HEK293T (cell line): ENCODE measurements around the gene TUBGCP3.
A peak's percentile ranks its signal among the peaks of the same experiment; 100 is the strongest.

Experiments
- CTCF ChIA-PET: fragments of 350-600 bp; formaldehyde crosslinking; extraction: SDS; loops from one replicate; lab custom pipeline; 2021; ENCODE audit warnings: antibody characterized with exemption, inconsistent platforms; lab: Yijun Ruan, JAX
- POLR2A ChIA-PET: fragments of 350-600 bp; formaldehyde crosslinking; extraction: SDS; loops from one replicate; lab custom pipeline; 2020; ENCODE audit warnings: antibody characterized with exemption, inconsistent platforms; lab: Yijun Ruan, JAX
- DNase-seq: peaks from one replicate; pipeline ENCODE4 v3.0.0; 2012; ENCODE audit warnings: mixed read lengths; ENCODE audit errors: extremely low spot score
- ARNT ChIP-seq: fragments of 450-650 bp; IDR thresholded peaks from 2 replicates; pipeline ENCODE4 v1.6.1; 2017; ENCODE audit warnings: mild to moderate bottlenecking
- BHLHE40 ChIP-seq: fragments of 450-650 bp; IDR thresholded peaks from 2 replicates; pipeline ENCODE4 v1.6.1; 2016; ENCODE audit warnings: mild to moderate bottlenecking, moderate library complexity, borderline replicate concordance
- CTBP1 ChIP-seq: fragments of 450-650 bp; IDR thresholded peaks from 2 replicates; pipeline ENCODE4 v1.6.1; 2016; ENCODE audit warnings: borderline replicate concordance
- ELF4 ChIP-seq: fragments of 450-650 bp; IDR thresholded peaks from 2 replicates; pipeline ENCODE4 v1.6.1; 2017; ENCODE audit warnings: antibody characterized with exemption
- FOXA1 ChIP-seq: fragments of 450-650 bp; IDR thresholded peaks from 2 replicates; pipeline ENCODE4 v1.6.1; 2016; ENCODE audit warnings: mild to moderate bottlenecking
- FOXK2 ChIP-seq: fragments of 450-650 bp; IDR thresholded peaks from 2 replicates; pipeline ENCODE4 v1.6.1; 2016; ENCODE audit warnings: mild to moderate bottlenecking
- FOXM1 ChIP-seq: fragments of 450-650 bp; IDR thresholded peaks from 2 replicates; pipeline ENCODE4 v1.6.1; 2017; ENCODE audit warnings: mild to moderate bottlenecking, borderline replicate concordance
- HDGF ChIP-seq: fragments of 450-650 bp; IDR thresholded peaks from 2 replicates; pipeline ENCODE4 v1.6.1; 2017; ENCODE audit warnings: antibody characterized with exemption, borderline replicate concordance
- L3MBTL2 ChIP-seq: fragments of 450-650 bp; conservative IDR thresholded peaks from 2 replicates; pipeline ENCODE4 v1.6.1; 2016; ENCODE audit warnings: mild to moderate bottlenecking
- LEF1 ChIP-seq: fragments of 450-650 bp; IDR thresholded peaks from 2 replicates; pipeline ENCODE4 v1.6.1; 2017; ENCODE audit warnings: mild to moderate bottlenecking, borderline replicate concordance
- NFRKB ChIP-seq: fragments of 450-650 bp; IDR thresholded peaks from 2 replicates; pipeline ENCODE4 v1.6.1; 2016; ENCODE audit warnings: mild to moderate bottlenecking, moderate library complexity
- PKNOX1 ChIP-seq: fragments of 450-650 bp; IDR thresholded peaks from 2 replicates; pipeline ENCODE4 v1.6.1; 2016
- SP1 ChIP-seq: fragments of 450-650 bp; IDR thresholded peaks from 2 replicates; pipeline ENCODE4 v1.6.1; 2017
- SUZ12 ChIP-seq: fragments of 450-650 bp; IDR thresholded peaks from 2 replicates; pipeline ENCODE4 v1.6.1; 2016; ENCODE audit warnings: mild to moderate bottlenecking
- TARDBP ChIP-seq: fragments of 450-650 bp; IDR thresholded peaks from 2 replicates; pipeline ENCODE4 v1.6.1; 2016
- ZNF384 ChIP-seq: fragments of 450-650 bp; IDR thresholded peaks from 2 replicates; pipeline ENCODE4 v1.6.1; 2016

Gene TUBGCP3

DNA sequence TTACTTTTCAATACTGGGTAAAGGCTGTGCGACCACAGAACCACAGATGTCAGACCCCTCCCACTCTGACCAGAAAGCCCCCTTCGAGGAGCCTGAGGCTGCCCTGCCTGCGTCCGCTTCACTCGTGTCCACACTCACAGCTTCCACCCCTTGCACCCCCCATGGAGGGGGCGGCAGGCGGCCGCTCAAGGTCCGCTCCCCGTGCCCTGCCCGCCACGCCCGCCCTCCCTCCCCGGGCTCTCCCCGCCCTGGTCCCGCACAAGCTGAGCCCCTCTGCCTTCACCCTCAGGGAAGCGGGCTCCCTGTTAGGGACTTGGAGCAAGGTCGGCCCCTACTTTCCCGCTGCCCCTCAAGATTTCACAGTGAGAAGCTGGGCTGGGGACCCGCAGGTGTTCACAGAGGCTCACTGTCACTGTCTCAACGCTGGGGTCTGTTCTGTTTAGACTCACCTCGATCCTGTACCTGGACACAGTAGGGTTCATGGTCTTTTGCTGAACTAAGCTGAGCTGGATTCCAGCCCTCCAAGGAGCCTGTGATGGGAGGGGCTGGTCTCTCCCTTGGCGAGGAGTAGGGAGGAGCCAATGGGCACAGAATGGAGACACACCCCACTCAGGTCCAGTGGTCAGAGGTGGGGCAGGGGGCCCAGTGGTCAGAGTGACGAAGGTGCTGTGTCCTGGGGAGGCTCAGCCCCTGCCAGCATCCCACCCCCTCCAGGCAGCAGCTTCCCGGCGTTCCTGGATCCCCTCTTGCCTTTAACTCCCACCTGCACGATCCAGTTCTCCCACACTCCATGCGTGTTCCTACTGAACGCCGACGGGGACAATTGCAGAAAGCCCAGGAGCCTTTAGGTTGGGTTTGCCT, 142.3 kb downstream of the TUBGCP3 start:
- DNase-seq: no peak
- TF ChIP-seq LEF1: no peak
- no peak for TF ChIP-seq SP1
- TF ChIP-seq FOXK2: no peak
- no peak for TF ChIP-seq TARDBP
- TF ChIP-seq FOXA1: no peak
- TF ChIP-seq CTBP1: no peak
- no peak for TF ChIP-seq SUZ12
- no peak for TF ChIP-seq BHLHE40
- TF ChIP-seq L3MBTL2: no peak
- TF ChIP-seq ARNT: no peak
- no peak for TF ChIP-seq ELF4
- TF ChIP-seq HDGF: no peak
- no peak for TF ChIP-seq PKNOX1
- TF ChIP-seq ZNF384: no peak
- TF ChIP-seq NFRKB: no peak
- TF ChIP-seq FOXM1: no peak
- ChIA-PET CTCF (interaction anchor here (0.6 to 1.4 kb wide), 4 partner anchors 45 to 972 kb away, joined by 3 to 8 read pairs (median 4); no protein-coding TSS in a partner anchor), POLR2A (no interaction called here)

- POLR2A ChIA-PET: no interaction called here
- no peak for DNase-seq
- CTCF ChIA-PET: interaction anchor here (0.6 to 2.2 kb wide), 7 partner anchors 36 to 971 kb away, joined by 3 to 15 read pairs (median 3); no protein-coding TSS in a partner anchor
- TF ChIP-seq ARNT: no peak
- TF ChIP-seq NFRKB: no peak
- no peak for TF ChIP-seq L3MBTL2
- TF ChIP-seq HDGF: no peak
- no peak for TF ChIP-seq PKNOX1
- no peak for TF ChIP-seq CTBP1
- TF ChIP-seq ELF4: no peak
- no peak for TF ChIP-seq BHLHE40
- no peak for TF ChIP-seq LEF1
- no peak for TF ChIP-seq FOXA1
- no peak for TF ChIP-seq SP1
- no peak for TF ChIP-seq FOXK2
- TF ChIP-seq SUZ12: no peak
- TF ChIP-seq TARDBP: no peak
- no peak for TF ChIP-seq ZNF384
- TF ChIP-seq FOXM1: no peak
Observed at GRCh38 chr13:112444416-112445399, 143.2 kb downstream of the TUBGCP3 start.

- no peak for TF ChIP-seq L3MBTL2
- TF ChIP-seq BHLHE40: no peak
- TF ChIP-seq NFRKB: no peak
- TF ChIP-seq LEF1: no peak
- no peak for TF ChIP-seq SUZ12
- no peak for TF ChIP-seq FOXA1
- no peak for TF ChIP-seq ELF4
- no peak for TF ChIP-seq FOXK2
- no peak for TF ChIP-seq HDGF
- no peak for TF ChIP-seq CTBP1
- no peak for TF ChIP-seq ZNF384
- TF ChIP-seq FOXM1: no peak
- TF ChIP-seq TARDBP: no peak
- no peak for TF ChIP-seq PKNOX1
- no peak for TF ChIP-seq SP1
- TF ChIP-seq ARNT: no peak
- DNase-seq: peak; percentile 66
- ChIA-PET CTCF (interaction anchor here (0.5 to 2.2 kb wide), 6 partner anchors 35 to 969 kb away, joined by 3 to 15 read pairs (median 3); no protein-coding TSS in a partner anchor), POLR2A (no interaction called here)
Observed at GRCh38 chr13:112443995-112444311, 144.0 kb downstream of the TUBGCP3 start.

GRCh38 chr13:112443191-112443994, 144.6 kb downstream of the TUBGCP3 start:
- ChIA-PET POLR2A (no interaction called here), CTCF (interaction anchor here (0.5 to 2.2 kb wide), 7 partner anchors 31 to 968 kb away, joined by 3 to 15 read pairs (median 3); no protein-coding TSS in a partner anchor)
- DNase-seq: peak; percentile 21
- TF ChIP-seq ARNT (no peak), NFRKB (no peak), SUZ12 (no peak), TARDBP (no peak), HDGF (no peak), ZNF384 (no peak), FOXK2 (no peak)
